Measurements from ENCODE around the gene NTSR1. TPM values are rescaled to one million over a fixed set of nuclear protein-coding genes. Genes with fewer than 3 reads are reported as not detected.

NTSR1 gene
- total and polyA plus RNA-seq, 2 experiments from 2014 or later = not detected

- H2AFZ ChIP-seq = no peak overlapping the region
- DNase-seq = no peak
- 0 out of 2 replicates have a peak, but pooled peaks cover 12% of the 10 kb centered on the region for H3K36me3 ChIP-seq (ENCODE audit: low read depth)
- H3K79me2 ChIP-seq (ENCODE audit: insufficient read depth) = peaks cover 20% of the 10 kb centered on the region
- TF ChIP-seq EZH2phosphoT487 (IDR thresholded peaks at IDR 0.05; ENCODE audit: insufficient read depth, low read depth) = no peak
- TF ChIP-seq EZH2 (IDR thresholded peaks at IDR 0.05; ENCODE audit: insufficient read depth, poor library complexity, severe bottlenecking) = no peak
- peaks cover 4% of the 10 kb centered on the region; the same call in 1 of the 2 replicates for H4K20me1 ChIP-seq (ENCODE audit: insufficient read depth)
- peaks cover 26% of the 10 kb centered on the region; the same call in 1 of the 2 replicates for H3F3A ChIP-seq (ENCODE audit: insufficient read depth)
- peaks cover 7% of the 10 kb centered on the region; the same call in 1 of the 2 replicates for H3K4me1 ChIP-seq (ENCODE audit: insufficient read depth)
- H3K27ac ChIP-seq = no peak overlapping the region
- H3K9me3 ChIP-seq (ENCODE audit: low read depth) = no peaks in the 10 kb centered on the region
- H3K9ac ChIP-seq = no peak overlapping the region
- H3K27me3 ChIP-seq (replicated peaks; ENCODE audit: insufficient read depth) = no peaks in the 10 kb centered on the region
- H3K9me2 ChIP-seq (ENCODE audit: insufficient read depth) = no peaks in the 10 kb centered on the region
- in situ Hi-C loops (cut with MboI) = no loop called here
- H3K4me3 ChIP-seq = no peak overlapping the region
- H3K4me2 ChIP-seq (ENCODE audit: unreplicated experiment) = no peak overlapping the region
- WGBS, 2 experiments (ENCODE audit: low coverage in 1 of 2, low lambda C conversion rate in 2 of 2, missing lambda C conversion rate in 2 of 2) = 80 to 83% methylated on average over 15 of the region's 15 CpGs
These were observed 92.8 kb downstream of the NTSR1 start for GRCh38 chr20:62801284-62802010.

GRCh38 chr20:62802026-62802712, 93.5 kb downstream of the NTSR1 start:
- Histone ChIP-seq H3K36me3 (ENCODE audit: low read depth) (0 out of 2 replicates have a peak, but pooled peaks cover 12% of the 10 kb centered on the region), H3K4me2 (ENCODE audit: unreplicated experiment) (no peak overlapping the region), H2AFZ (no peak overlapping the region), H4K20me1 (ENCODE audit: insufficient read depth) (peaks cover 4% of the 10 kb centered on the region; the same call in 1 of the 2 replicates), H3K79me2 (ENCODE audit: insufficient read depth) (peaks cover 24% of the 10 kb centered on the region), H3K9me2 (ENCODE audit: insufficient read depth) (no peaks in the 10 kb centered on the region), H3K27me3 (replicated peaks; ENCODE audit: insufficient read depth) (no peaks in the 10 kb centered on the region), H3K4me3 (no peak overlapping the region), H3F3A (ENCODE audit: insufficient read depth) (peaks cover 26% of the 10 kb centered on the region; the same call in 1 of the 2 replicates), H3K9me3 (ENCODE audit: low read depth) (no peaks in the 10 kb centered on the region), H3K27ac (no peak overlapping the region), H3K9ac (no peak overlapping the region), H3K4me1 (ENCODE audit: insufficient read depth) (peaks cover 14% of the 10 kb centered on the region)
- 62 to 70% methylated on average over 16 to 22 of the region's 22 CpGs for WGBS, 2 experiments (ENCODE audit: low coverage in 1 of 2, low lambda C conversion rate in 2 of 2, missing lambda C conversion rate in 2 of 2)
- DNase-seq = no peak
- in situ Hi-C loops (cut with MboI) = no loop called here
- TF ChIP-seq EZH2 (IDR thresholded peaks at IDR 0.05; ENCODE audit: insufficient read depth, poor library complexity, severe bottlenecking) (no peak), EZH2phosphoT487 (IDR thresholded peaks at IDR 0.05; ENCODE audit: insufficient read depth, low read depth) (no peak)

- Histone ChIP-seq H3K4me1 (ENCODE audit: insufficient read depth) (peaks cover 14% of the 10 kb centered on the region), H4K20me1 (ENCODE audit: insufficient read depth) (no peaks in the 10 kb centered on the region), H3K9ac (0 out of 2 replicates have a peak overlapping the region, but pooled peaks have one; percentile 38), H3F3A (ENCODE audit: insufficient read depth) (peaks cover 26% of the 10 kb centered on the region; the same call in 1 of the 2 replicates), H3K27me3 (replicated peaks; ENCODE audit: insufficient read depth) (no peaks in the 10 kb centered on the region), H3K36me3 (ENCODE audit: low read depth) (peaks cover 12% of the 10 kb centered on the region; the same call in 1 of the 2 replicates), H3K79me2 (ENCODE audit: insufficient read depth) (peaks cover 36% of the 10 kb centered on the region), H3K9me3 (ENCODE audit: low read depth) (no peaks in the 10 kb centered on the region), H3K27ac (no peak overlapping the region), H2AFZ (peak overlapping the region; percentile 74), H3K4me3 (peak overlapping the region; percentile 89), H3K4me2 (ENCODE audit: unreplicated experiment) (peak overlapping the region; percentile 51), H3K9me2 (ENCODE audit: insufficient read depth) (no peaks in the 10 kb centered on the region)
- 28 to 33% methylated on average over 19 to 25 of the region's 25 CpGs for WGBS, 2 experiments (ENCODE audit: low coverage in 1 of 2, low lambda C conversion rate in 2 of 2, missing lambda C conversion rate in 2 of 2)
- no peak for TF ChIP-seq EZH2 (IDR thresholded peaks at IDR 0.05; ENCODE audit: insufficient read depth, poor library complexity, severe bottlenecking)
- no peak for TF ChIP-seq EZH2phosphoT487 (IDR thresholded peaks at IDR 0.05; ENCODE audit: insufficient read depth, low read depth)
- DNase-seq = peak; percentile 60
- in situ Hi-C loops (cut with MboI) = no loop called here
These were observed 95.5 kb downstream of the NTSR1 start for GRCh38 chr20:62804021-62804626.

DNA sequence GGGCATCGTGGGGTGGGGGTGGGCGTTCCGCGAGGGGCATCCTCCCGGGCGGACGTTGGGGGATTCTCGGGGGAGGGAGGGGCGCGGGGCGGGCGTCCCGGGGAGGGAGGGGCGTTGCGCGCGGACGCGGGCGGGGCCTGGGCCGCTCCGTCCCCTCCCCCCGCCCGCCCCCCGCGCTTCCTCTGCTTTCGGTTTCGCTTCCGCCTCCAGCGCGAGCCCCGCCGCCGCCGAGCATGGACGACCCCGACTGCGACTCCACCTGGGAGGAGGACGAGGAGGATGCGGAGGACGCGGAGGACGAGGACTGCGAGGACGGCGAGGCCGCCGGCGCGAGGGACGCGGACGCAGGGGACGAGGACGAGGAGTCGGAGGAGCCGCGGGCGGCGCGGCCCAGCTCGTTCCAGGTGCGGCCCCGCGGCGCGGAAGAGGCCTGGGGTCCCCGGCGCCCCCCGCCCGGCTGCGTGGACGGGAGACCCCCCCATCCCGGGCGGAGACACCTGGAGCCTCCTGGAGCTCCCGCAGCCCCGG, 96.1 kb downstream of the NTSR1 start, which contains the start of gene OGFR:
Gene OGFR (plus strand): TSS at position 209 of the 528 bp plus-strand sequence. CDS start 25 bp downstream, at position 234.
- Histone ChIP-seq H3K9me3 (ENCODE audit: low read depth) (no peaks in the 10 kb centered on the region), H3K27ac (0 out of 2 replicates have a peak within 1 kb of the TSS, but pooled peaks have one; percentile 19), H3K4me2 (ENCODE audit: unreplicated experiment) (peak within 1 kb of the TSS; percentile 98), H3F3A (ENCODE audit: insufficient read depth) (peaks cover 25% of the 10 kb centered on the region; the same call in 1 of the 2 replicates), H4K20me1 (ENCODE audit: insufficient read depth) (no peaks in the 10 kb centered on the region), H3K4me1 (ENCODE audit: insufficient read depth) (peaks cover 14% of the 10 kb centered on the region), H3K9ac (peak within 1 kb of the TSS; percentile 83), H3K79me2 (ENCODE audit: insufficient read depth) (peaks cover 40% of the 10 kb centered on the region), H3K9me2 (ENCODE audit: insufficient read depth) (no peaks in the 10 kb centered on the region), H3K36me3 (ENCODE audit: low read depth) (peaks cover 7% of the 10 kb centered on the region; the same call in 1 of the 2 replicates), H2AFZ (peak within 1 kb of the TSS; percentile 74), H3K4me3 (peak within 1 kb of the TSS; percentile 89), H3K27me3 (replicated peaks; ENCODE audit: insufficient read depth) (no peaks in the 10 kb centered on the region)
- WGBS, 2 experiments (ENCODE audit: low coverage in 1 of 2, low lambda C conversion rate in 2 of 2, missing lambda C conversion rate in 2 of 2) = 0 to 1% methylated on average over 15 to 37 of the region's 77 CpGs
- in situ Hi-C loops (cut with MboI) = no loop called here
- peak; percentile 74 for DNase-seq
- TF ChIP-seq EZH2phosphoT487 (IDR thresholded peaks at IDR 0.05; ENCODE audit: insufficient read depth, low read depth) (no peak), EZH2 (IDR thresholded peaks at IDR 0.05; ENCODE audit: insufficient read depth, poor library complexity, severe bottlenecking) (no peak)
